ENCODE data around the gene KRABD2.

DNA sequence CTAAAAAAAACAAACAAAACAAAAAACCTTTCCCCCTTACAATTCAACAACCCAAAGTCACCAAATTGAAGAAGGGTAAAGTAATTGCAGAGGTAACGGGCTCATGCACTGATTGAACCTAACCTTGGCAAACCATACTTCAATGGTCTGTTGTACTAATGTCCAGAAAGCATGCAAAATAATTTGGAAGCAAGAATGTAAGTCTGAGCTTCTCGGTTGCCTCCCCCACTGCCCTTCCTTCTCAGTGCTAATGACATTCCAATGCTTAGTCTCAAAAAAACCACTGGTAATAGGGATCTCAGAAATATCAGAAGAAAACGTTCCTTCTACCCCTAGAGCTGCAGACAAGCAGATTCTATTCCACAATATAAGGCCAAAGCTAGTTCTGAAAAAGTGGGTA lies 15.8 kb downstream of the KRABD2 start:
- TF ChIP-seq CTCF (IDR thresholded peaks at IDR 0.05; ENCODE audit: low read depth, low read length, poor library complexity, severe bottlenecking) = no peak
- TF ChIP-seq EZH2phosphoT487 (IDR thresholded peaks at IDR 0.05; ENCODE audit: borderline replicate concordance, low read length) = no peak
